ENCODE measurements around the gene DNAJC17.

DNA sequence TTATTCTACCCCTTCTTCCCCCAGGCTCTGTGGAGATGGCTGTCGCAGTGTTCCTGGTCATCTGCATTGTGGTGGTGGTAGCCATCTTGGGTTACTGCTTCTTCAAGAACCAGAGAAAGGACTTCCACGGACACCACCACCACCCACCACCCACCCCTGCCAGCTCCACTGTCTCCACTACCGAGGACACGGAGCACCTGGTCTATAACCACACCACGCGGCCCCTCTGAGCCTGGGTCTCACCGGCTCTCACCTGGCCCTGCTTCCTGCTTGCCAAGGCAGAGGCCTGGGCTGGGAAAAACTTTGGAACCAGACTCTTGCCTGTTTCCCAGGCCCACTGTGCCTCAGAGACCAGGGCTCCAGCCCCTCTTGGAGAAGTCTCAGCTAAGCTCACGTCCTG, 49.5 kb upstream of the DNAJC17 start:
- TF ChIP-seq, protein P1, sequence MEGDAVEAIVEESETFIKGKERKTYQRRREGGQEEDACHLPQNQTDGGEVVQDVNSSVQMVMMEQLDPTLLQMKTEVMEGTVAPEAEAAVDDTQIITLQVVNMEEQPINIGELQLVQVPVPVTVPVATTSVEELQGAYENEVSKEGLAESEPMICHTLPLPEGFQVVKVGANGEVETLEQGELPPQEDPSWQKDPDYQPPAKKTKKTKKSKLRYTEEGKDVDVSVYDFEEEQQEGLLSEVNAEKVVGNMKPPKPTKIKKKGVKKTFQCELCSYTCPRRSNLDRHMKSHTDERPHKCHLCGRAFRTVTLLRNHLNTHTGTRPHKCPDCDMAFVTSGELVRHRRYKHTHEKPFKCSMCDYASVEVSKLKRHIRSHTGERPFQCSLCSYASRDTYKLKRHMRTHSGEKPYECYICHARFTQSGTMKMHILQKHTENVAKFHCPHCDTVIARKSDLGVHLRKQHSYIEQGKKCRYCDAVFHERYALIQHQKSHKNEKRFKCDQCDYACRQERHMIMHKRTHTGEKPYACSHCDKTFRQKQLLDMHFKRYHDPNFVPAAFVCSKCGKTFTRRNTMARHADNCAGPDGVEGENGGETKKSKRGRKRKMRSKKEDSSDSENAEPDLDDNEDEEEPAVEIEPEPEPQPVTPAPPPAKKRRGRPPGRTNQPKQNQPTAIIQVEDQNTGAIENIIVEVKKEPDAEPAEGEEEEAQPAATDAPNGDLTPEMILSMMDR (IDR thresholded peaks at IDR 0.05; ENCODE audit: insufficient read depth, low read length, poor library complexity, severe bottlenecking) = no peak
- TF ChIP-seq EZH2phosphoT487 (conservative IDR thresholded peaks at IDR 0.05; ENCODE audit: low read length) = no peak
